Large intestine (tissue), 12 donors: Measurements from ENCODE around the gene CRMP1. TPM values are rescaled to one million over a fixed set of nuclear protein-coding genes. Genes with fewer than 3 reads are reported as not detected.

Experiments used
- DNase-seq, 2 donors: peaks; one replicate each; pipeline versions ENCODE4 v3.0.0 to v3.0.0-alpha.2; 2013
- H3K27ac ChIP-seq: one replicate; pipeline ENCODE4 v1.5.1; 2013; ENCODE audit warnings: low read length
- H3K27me3 ChIP-seq: 2 replicates; pipeline ENCODE4 v1.6.1; 2013; ENCODE audit warnings: low read length; ENCODE audit not compliant: control insufficient read depth, insufficient read depth
- H3K36me3 ChIP-seq: 2 replicates; pipeline ENCODE4 v1.6.1; 2013; ENCODE audit warnings: low read length; ENCODE audit not compliant: control insufficient read depth, insufficient read depth
- H3K4me1 ChIP-seq: one replicate; pipeline ENCODE4 v1.6.1; 2013; ENCODE audit warnings: low read length; ENCODE audit not compliant: control insufficient read depth, insufficient read depth
- H3K4me3 ChIP-seq: one replicate; pipeline ENCODE4 v1.5.1; 2013; ENCODE audit warnings: low read length
- H3K9me3 ChIP-seq: one replicate; pipeline ENCODE4 v1.6.1; 2013; ENCODE audit warnings: mild to moderate bottlenecking, low read depth, low read length, moderate library complexity; ENCODE audit not compliant: control insufficient read depth
- WGBS: methylation state at CpG from one replicate; pipeline ENCODE4 v1.1.5; 2013; ENCODE audit warnings: low lambda C conversion rate; ENCODE audit not compliant: insufficient coverage; 5-methylcytosine and 5-hydroxymethylcytosine counted together
- long read RNA-seq, 11 donors: transcript quantifications; one replicate each; lab custom pipeline, GENCODE V29; 2026
- polyA plus RNA-seq: library from polyadenylated mRNA; unstranded; fragments of 120-200 nt; gene quantifications from one replicate; pipeline ENCODE4 v1.2.1, GENCODE V29; 2013

CRMP1 gene
- 31.5 TPM for polyA plus RNA-seq
- long read RNA-seq, donor 1, partial matches to known transcripts: 12 of 15 reads
- long read RNA-seq, donor 1, other reads (novel, unspliced or antisense): 0 of 15 reads
- long read RNA-seq, donor 2, transcript CRMP1-202 (14 exons, 2,911 nt): major isoform, 10 of 41 reads
- long read RNA-seq, donor 2, partial matches to known transcripts: 27 of 41 reads
- long read RNA-seq, donor 2, other reads (novel, unspliced or antisense): 0 of 41 reads
- long read RNA-seq, donor 3: 0 reads
- long read RNA-seq, donor 4, partial matches to known transcripts: 0 of 1 reads
- long read RNA-seq, donor 4, other reads (novel, unspliced or antisense): 0 of 1 reads
- long read RNA-seq, donor 5, transcript CRMP1-202 (14 exons, 2,911 nt): major isoform, 5 of 6 reads
- long read RNA-seq, donor 5, partial matches to known transcripts: 0 of 6 reads
- long read RNA-seq, donor 5, other reads (novel, unspliced or antisense): 0 of 6 reads
- long read RNA-seq, donor 6, transcript CRMP1-202 (14 exons, 2,911 nt): major isoform, 6 of 17 reads
- long read RNA-seq, donor 6, partial matches to known transcripts: 8 of 17 reads
- long read RNA-seq, donor 6, other reads (novel, unspliced or antisense): 0 of 17 reads
- long read RNA-seq, donor 7, partial matches to known transcripts: 17 of 22 reads
- long read RNA-seq, donor 7, other reads (novel, unspliced or antisense): 0 of 22 reads
- long read RNA-seq, donor 8, transcript CRMP1-202 (14 exons, 2,911 nt): major isoform, 7 of 22 reads
- long read RNA-seq, donor 8, partial matches to known transcripts: 12 of 22 reads
- long read RNA-seq, donor 8, other reads (novel, unspliced or antisense): 0 of 22 reads
- long read RNA-seq, donor 9, transcript CRMP1-202 (14 exons, 2,911 nt): major isoform, 5 of 7 reads
- long read RNA-seq, donor 9, partial matches to known transcripts: 0 of 7 reads
- long read RNA-seq, donor 9, other reads (novel, unspliced or antisense): 0 of 7 reads
- long read RNA-seq, donor 10, transcript CRMP1-202 (14 exons, 2,911 nt): major isoform, 5 of 6 reads
- long read RNA-seq, donor 10, partial matches to known transcripts: 0 of 6 reads
- long read RNA-seq, donor 10, other reads (novel, unspliced or antisense): 0 of 6 reads
- long read RNA-seq, donor 11, partial matches to known transcripts: 8 of 14 reads
- long read RNA-seq, donor 11, other reads (novel, unspliced or antisense): 0 of 14 reads

GRCh38 chr4:5893004-5893580 is at the start of gene CRMP1:
TSS of gene CRMP1 (minus strand) at chr4:5893086. CDS start at chr4:5892969, 117 bp downstream.
- no peaks in the 10 kb centered on the region for H3K4me1 ChIP-seq
- H3K36me3 ChIP-seq: no peaks in the 10 kb centered on the region
- H3K27me3 ChIP-seq: peaks cover 72% of the 10 kb centered on the region
- no peak within 1 kb of the TSS for H3K27ac ChIP-seq
- peaks cover 4% of the 10 kb centered on the region for H3K9me3 ChIP-seq
- H3K4me3 ChIP-seq: no peak within 1 kb of the TSS
- no CpG with 5 or more reads among the region's 67 CpGs for WGBS
- DNase-seq: no peak

GRCh38 chr4:5941601-5942000 is 48.7 kb upstream of the CRMP1 start:
- Histone ChIP-seq H3K4me1 (no peaks in the 10 kb centered on the region), H3K4me3 (no peak overlapping the region), H3K27ac (no peak overlapping the region), H3K27me3 (no peaks in the 10 kb centered on the region), H3K9me3 (no peaks in the 10 kb centered on the region), H3K36me3 (no peaks in the 10 kb centered on the region)
- WGBS: 69% methylated on average over 2 of the region's 6 CpGs
- DNase-seq: no peak

- no peak for DNase-seq
- Histone ChIP-seq H3K27me3 (no peaks in the 10 kb centered on the region), H3K9me3 (no peaks in the 10 kb centered on the region), H3K4me1 (no peaks in the 10 kb centered on the region), H3K36me3 (no peaks in the 10 kb centered on the region), H3K4me3 (no peak overlapping the region), H3K27ac (no peak overlapping the region)
- no CpG with 5 or more reads among the region's 3 CpGs for WGBS
Measured at GRCh38 chr4:5940470-5941203, 47.8 kb upstream of the CRMP1 start.

- Histone ChIP-seq H3K36me3 (no peaks in the 10 kb centered on the region), H3K27me3 (peaks cover 7% of the 10 kb centered on the region), H3K4me3 (no peak overlapping the region), H3K27ac (no peak overlapping the region), H3K4me1 (no peaks in the 10 kb centered on the region), H3K9me3 (no peaks in the 10 kb centered on the region)
- WGBS: no CpG with 5 or more reads among the region's 16 CpGs
- DNase-seq: no peak
Measured at GRCh38 chr4:5933996-5934831, 41.3 kb upstream of the CRMP1 start.

- Histone ChIP-seq H3K27me3 (peaks cover 9% of the 10 kb centered on the region), H3K36me3 (no peaks in the 10 kb centered on the region), H3K4me1 (no peaks in the 10 kb centered on the region), H3K27ac (no peak overlapping the region), H3K9me3 (no peaks in the 10 kb centered on the region), H3K4me3 (no peak overlapping the region)
- 100% methylated on average over 1 of the region's 4 CpGs for WGBS
- DNase-seq: no peak
Measured at GRCh38 chr4:5933116-5933515, 40.2 kb upstream of the CRMP1 start.

DNA sequence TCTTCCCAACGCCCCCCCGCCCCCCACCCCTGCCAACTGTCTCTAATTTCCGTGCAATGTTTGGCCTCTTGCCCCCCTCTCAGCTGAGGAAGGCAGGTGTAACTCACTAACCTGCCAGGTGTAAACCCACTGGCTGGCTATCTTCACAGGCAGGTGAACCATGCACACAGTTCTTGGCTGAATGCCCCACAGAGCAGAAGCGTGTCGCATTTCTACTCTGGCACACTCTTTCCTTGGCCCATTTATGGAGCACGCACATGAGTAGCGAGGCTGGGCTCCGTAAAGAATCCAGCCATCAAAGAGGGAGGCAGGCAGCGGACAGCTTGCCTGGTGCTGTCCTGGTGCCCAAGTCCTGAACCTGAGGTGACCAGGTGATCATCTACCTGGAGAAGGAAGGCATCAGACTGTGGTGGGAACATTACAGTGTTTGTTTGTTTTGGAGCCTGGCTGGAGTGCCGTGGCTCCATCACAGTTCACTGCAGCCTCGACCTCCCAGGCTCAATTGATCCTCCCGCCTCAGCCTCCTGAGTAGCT is 39.2 kb upstream of the CRMP1 start:
- Histone ChIP-seq H3K36me3 (no peaks in the 10 kb centered on the region), H3K27ac (no peak overlapping the region), H3K27me3 (peaks cover 9% of the 10 kb centered on the region), H3K4me1 (no peaks in the 10 kb centered on the region), H3K4me3 (no peak overlapping the region), H3K9me3 (no peaks in the 10 kb centered on the region)
- WGBS: no CpG with 5 or more reads among the region's 12 CpGs
- DNase-seq: no peak

GRCh38 chr4:5931526-5931925 is 38.6 kb upstream of the CRMP1 start:
- Histone ChIP-seq H3K4me3 (no peak overlapping the region), H3K36me3 (no peaks in the 10 kb centered on the region), H3K27ac (no peak overlapping the region), H3K27me3 (peaks cover 9% of the 10 kb centered on the region), H3K9me3 (no peaks in the 10 kb centered on the region), H3K4me1 (no peaks in the 10 kb centered on the region)
- no CpG with 5 or more reads among the region's 9 CpGs for WGBS
- DNase-seq: no peak

GRCh38 chr4:5930876-5931275 is 38.0 kb upstream of the CRMP1 start:
- Histone ChIP-seq H3K27me3 (peaks cover 9% of the 10 kb centered on the region), H3K9me3 (no peaks in the 10 kb centered on the region), H3K4me3 (no peak overlapping the region), H3K4me1 (no peaks in the 10 kb centered on the region), H3K27ac (no peak overlapping the region), H3K36me3 (no peaks in the 10 kb centered on the region)
- no peak for DNase-seq
- 82% methylated on average over 2 of the region's 7 CpGs for WGBS

GRCh38 chr4:5930456-5930855 is 37.6 kb upstream of the CRMP1 start:
- peaks cover 9% of the 10 kb centered on the region for H3K27me3 ChIP-seq
- no peaks in the 10 kb centered on the region for H3K4me1 ChIP-seq
- DNase-seq: no peak
- H3K27ac ChIP-seq: no peak overlapping the region
- no CpG with 5 or more reads among the region's 8 CpGs for WGBS
- no peaks in the 10 kb centered on the region for H3K9me3 ChIP-seq
- H3K4me3 ChIP-seq: no peak overlapping the region
- H3K36me3 ChIP-seq: no peaks in the 10 kb centered on the region
